GM12892 (cell line): ENCODE measurements around the gene DAPK1.

Experiments used
- POLR2A ChIP-seq: IDR thresholded peaks from 2 replicates; pipeline ENCODE4 v1.6.1; 2011; ENCODE audit warnings: low read depth, low read length, control low read depth
- POLR2AphosphoS5 ChIP-seq: IDR thresholded peaks from 2 replicates; pipeline ENCODE4 v1.6.1; 2011; ENCODE audit warnings: low read depth, low read length, control low read depth
- TAF1 ChIP-seq: IDR thresholded peaks from 2 replicates; pipeline ENCODE4 v1.6.1; 2011; ENCODE audit warnings: low read depth, mild to moderate bottlenecking, control low read depth, low read length, borderline replicate concordance

- TF ChIP-seq TAF1 (no peak), POLR2AphosphoS5 (no peak), POLR2A (no peak)
Observed at GRCh38 chr9:87630266-87630665, 132.6 kb downstream of the DAPK1 start.
